Germinal center (tissue), 1 donor: ENCODE results near the gene NT5C1B.

ENCODE experiments used
- DNase-seq: peaks from one replicate; pipeline ENCODE4 v3.0.0; 2012; ENCODE audit warnings: mixed read lengths, low spot score

NT5C1B gene

DNA sequence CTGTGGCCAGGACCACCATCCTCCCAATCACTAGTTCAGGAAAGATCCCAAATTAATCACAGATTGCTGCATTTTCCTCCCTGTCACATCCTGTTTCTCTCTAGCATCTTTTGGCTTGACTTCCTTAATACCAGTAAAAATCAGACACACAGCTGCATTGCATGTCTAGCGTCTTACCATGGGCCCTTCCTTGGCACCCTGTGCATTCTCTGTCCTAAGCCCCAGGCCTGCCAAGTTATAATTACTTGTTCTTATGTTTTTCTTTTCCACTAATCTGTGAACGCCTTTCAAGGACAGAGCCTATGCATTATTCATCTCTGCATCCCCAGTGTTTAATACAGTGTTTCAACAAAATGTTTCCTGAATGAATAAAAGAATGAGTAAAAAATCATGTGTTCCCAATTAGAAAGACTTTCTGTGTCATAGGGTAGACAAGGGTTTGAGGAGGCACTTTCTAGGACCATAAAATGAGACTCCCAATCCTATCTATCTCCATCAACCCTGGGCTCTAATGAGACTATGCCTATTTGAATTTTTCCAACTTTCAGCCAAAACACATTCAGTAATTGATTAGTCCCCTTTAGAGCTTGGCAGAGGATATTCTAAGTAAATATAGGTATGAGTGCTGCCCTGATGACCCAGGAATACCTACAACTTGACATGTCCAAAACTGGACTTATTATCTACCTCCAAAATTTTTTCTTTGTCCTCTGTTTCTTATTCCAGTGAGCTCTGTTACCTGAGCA lies 10.3 kb upstream of the NT5C1B start:
- DNase-seq = no peak

GRCh38 chr2:18598848-18599484 lies 9.6 kb upstream of the NT5C1B start:
- DNase-seq = no peak

- no peak for DNase-seq
Measured at GRCh38 chr2:18597618-18598017, 8.2 kb upstream of the NT5C1B start.

GRCh38 chr2:18596993-18597392 lies 7.6 kb upstream of the NT5C1B start:
- no peak for DNase-seq

DNA sequence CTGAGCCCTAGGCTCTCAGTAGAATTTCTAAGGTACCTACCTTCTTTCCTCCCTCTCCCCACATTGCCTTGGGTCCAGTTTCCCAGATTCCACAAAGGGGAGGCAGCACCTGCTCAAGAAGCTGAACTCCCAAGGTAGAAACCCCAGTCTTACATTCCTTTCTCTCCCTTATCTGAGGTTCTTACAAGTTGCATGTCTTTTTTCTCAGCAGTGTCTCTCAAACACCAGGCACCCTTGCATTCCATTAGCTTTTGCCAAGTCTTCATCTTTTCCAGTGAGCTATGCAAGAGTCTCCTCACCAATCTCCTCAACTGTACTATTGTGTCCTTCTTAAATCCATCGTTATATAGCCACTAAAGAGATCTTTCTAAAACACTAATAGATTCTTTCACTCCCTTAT lies 4.1 kb upstream of the NT5C1B start:
- DNase-seq = no peak

DNA sequence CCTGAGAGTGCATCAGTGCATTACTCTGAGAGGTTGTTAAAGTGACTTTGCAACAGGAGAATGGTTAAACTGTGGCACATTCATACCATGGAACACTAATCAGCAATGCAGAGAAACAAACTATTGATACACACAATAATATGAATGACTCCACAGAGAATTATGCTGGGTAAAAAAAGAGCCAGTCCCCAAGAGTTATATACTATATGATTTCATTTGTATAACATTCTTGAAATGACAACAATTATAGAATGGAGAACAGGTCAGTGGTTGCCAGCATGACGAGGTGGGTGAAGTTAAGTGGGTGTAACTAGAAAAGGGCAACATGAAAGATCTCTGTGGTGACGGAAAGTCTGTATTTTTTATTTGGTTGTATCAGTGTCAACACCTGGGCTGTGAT lies 3.0 kb upstream of the NT5C1B start:
- no peak for DNase-seq

GRCh38 chr2:18588802-18589201 lies 567 bp downstream of the NT5C1B start:
- no peak for DNase-seq

DNA sequence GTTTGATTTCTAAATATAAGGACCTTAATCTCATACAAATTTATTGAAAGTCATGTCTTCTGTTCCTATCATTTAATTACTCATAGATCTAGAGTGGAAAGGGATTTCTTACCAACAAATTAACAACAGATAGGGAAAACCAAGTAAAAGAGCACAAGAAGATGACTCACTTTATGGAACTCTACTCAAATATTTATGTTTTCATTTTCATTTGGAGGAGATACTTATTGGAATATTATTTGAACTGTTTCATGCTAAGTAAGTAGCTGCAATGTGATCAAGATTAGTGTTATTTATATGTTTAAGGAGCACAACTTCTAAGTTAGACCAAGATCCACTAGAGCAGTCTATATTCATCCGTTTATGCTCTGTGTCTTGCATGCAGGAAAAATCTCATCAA lies 1.3 kb downstream of the NT5C1B start:
- DNase-seq = no peak

DNA sequence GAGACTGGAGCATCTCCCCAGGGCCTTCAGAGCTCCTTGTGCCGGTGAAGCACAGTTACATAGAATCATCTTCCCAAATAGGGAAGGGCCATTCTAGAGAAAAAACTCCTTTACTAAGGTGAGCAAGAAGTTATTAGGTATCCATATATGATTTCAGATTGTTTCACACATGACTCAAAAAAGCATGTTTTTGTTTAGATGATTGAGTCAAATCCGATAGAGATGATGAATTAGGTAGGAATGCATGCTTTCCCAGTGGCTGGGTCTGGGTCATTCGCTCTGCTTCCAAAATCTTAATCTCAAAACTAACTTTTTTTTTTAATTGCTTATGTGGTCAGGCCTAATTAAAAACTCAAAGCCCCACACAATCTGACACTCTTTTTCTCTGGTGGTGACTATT lies 3.8 kb downstream of the NT5C1B start:
- DNase-seq = no peak

GRCh38 chr2:18584608-18584954 lies 4.8 kb downstream of the NT5C1B start:
- no peak for DNase-seq

GRCh38 chr2:18583905-18584607 lies 5.3 kb downstream of the NT5C1B start:
- DNase-seq = no peak

- no peak for DNase-seq
Measured at GRCh38 chr2:18580606-18581005, 8.8 kb downstream of the NT5C1B start.

GRCh38 chr2:18578033-18578432 lies 11.3 kb downstream of the NT5C1B start:
- DNase-seq = no peak

DNA sequence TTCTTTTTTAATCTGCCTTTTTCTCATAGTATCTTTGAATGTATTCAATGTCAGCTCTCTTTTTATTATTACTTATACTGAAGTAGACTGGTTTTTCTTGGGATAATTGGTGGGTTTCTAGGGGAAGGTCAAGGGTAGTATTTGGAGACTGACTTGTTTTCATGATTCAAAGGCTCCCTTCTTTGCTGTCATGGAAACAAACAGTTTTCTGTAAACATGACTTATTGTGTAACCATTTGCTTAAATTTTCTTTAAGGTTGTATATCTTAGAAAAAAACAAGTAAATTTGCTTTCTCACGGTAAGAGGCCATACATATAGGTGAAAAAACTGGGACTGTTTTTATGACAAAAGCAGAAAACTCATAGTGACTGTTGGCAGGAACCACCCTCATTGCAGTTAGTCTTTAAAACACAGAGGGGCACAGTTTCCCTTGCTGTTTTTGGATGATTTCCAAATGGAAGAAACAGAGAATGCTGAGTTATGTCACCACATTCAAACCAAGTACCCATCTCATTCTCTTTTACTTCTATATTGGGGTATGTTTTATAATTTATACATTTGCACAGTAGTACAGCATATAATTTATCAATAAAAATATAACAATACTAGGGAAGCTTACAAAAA lies 23.1 kb downstream of the NT5C1B start:
- DNase-seq = no peak

GRCh38 chr2:18560797-18561085 lies 28.6 kb downstream of the NT5C1B start:
- no peak for DNase-seq

GRCh38 chr2:18560031-18560796 lies 29.2 kb downstream of the NT5C1B start, which contains the start of gene RDH14:
RDH14 (minus strand) TSS chr2:18560653; CDS start chr2:18560572, 81 bp downstream.
- peak; percentile 91 for DNase-seq

DNA sequence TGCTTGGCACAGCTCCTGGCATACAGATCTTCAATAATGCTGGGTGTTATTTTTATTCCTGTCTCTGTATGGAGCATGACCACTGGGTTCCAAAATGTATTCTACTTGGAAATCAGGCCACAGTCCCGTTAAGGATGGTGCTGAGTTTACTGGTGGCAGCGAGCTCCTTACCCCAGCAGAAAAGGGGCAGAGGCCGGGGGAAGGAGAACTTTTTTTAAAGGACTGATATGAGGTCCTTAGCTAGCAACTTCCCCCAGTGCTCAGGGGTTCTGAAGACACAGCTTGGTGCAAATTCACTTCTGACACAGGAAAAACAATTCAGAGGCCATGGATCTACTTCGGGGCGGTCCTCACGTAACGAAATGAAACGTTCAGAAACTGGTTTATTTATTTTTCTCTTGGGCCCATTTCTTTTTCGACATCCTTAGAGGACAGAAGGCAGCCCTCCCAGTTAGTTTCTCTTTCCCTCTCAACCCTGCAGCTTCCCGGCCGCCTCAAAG lies 29.8 kb downstream of the NT5C1B start:
- DNase-seq = no peak

DNA sequence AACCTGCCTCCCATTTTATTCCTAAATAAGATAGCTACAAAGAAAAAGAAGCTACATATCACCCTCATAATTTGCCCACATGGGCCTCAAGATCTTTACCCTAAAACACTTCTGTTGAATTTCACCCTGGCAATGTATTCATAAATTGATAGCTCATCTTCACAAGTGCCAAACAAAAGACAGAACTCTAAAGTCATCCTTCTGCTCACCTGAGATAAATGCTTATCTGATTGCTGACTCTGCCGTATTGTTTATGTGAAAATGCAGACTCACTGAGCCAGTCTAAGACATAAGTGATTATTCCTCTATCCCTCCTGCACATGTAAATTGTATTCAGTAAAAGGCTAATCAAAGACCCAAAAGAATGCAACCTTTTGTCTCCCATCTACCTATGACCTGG lies 30.9 kb downstream of the NT5C1B start:
- no peak for DNase-seq

GRCh38 chr2:18557121-18557520 lies 32.2 kb downstream of the NT5C1B start:
- no peak for DNase-seq

DNA sequence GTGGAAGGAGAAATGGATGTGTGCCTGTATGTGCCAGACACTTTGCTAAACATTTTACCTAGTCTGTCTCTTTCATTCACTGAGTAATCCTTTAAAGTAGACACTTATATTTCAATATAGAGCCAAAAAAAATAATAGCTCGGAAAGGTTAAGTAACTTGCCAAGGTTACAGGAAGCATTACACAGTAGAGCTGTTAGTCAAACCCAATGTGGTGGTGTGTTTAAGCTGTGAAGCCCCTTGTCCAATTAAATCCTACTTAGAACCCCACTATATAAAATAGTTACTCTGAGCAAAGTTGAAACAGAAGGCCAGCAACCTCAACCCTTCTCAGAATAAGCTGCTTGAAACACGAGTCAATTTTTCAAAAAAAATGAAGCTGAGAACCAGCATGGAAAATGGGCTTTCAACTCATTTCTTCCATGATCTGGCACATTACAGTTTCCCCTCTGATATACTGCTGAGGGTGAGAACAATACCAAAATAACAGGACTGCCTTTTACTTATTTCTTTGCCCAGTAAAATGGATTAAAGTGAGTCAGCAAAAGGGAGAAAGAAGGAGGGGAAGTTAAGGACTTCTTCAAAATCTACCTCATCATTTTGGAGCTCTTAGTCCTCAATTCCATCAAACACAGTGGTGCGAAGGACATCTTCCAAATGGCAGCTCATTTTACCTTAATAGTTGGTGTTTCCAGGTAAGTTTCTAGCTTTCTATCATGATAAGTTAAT lies 36.9 kb downstream of the NT5C1B start:
- no peak for DNase-seq

DNA sequence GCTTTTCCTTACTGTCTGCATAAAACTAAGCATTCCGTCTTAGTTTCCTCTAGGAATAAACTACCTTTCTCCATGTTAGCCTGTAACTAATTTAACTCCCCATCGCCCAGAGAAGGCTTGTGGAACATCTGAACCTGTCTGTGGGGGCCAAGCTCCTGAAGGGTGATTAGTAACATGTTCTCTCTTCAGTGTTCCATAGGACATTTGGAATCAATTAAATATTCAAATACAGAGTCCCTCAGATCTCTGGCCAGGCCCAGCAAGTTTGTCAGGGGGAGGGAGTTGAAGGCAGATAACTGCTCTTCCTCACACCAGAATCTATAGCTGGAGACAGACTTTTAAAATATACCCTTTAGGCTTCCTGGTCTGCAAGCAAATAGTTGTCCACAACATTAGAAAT lies 37.7 kb downstream of the NT5C1B start:
- DNase-seq = no peak
